Ishikawa (cell line): ENCODE measurements around the gene RIMS1.

Source experiments
- CEBPB ChIP-seq: IDR thresholded peaks from 2 replicates; pipeline ENCODE4 v1.6.1; 2012
- EP300 ChIP-seq: IDR thresholded peaks from 2 replicates; pipeline ENCODE4 v1.6.1; 2012; ENCODE audit warnings: borderline replicate concordance
- RAD21 ChIP-seq: IDR thresholded peaks from 2 replicates; pipeline ENCODE4 v1.6.1; 2012; ENCODE audit warnings: low read depth
- REST ChIP-seq: IDR thresholded peaks from 2 replicates; pipeline ENCODE4 v1.6.1; 2012; ENCODE audit warnings: low read depth, mild to moderate bottlenecking
- TAF1 ChIP-seq: IDR thresholded peaks from 2 replicates; pipeline ENCODE4 v1.6.1; 2012; ENCODE audit warnings: low read depth, mild to moderate bottlenecking
- YY1 ChIP-seq: IDR thresholded peaks from 2 replicates; pipeline ENCODE4 v1.6.1; 2012; ENCODE audit warnings: low read depth

DNA sequence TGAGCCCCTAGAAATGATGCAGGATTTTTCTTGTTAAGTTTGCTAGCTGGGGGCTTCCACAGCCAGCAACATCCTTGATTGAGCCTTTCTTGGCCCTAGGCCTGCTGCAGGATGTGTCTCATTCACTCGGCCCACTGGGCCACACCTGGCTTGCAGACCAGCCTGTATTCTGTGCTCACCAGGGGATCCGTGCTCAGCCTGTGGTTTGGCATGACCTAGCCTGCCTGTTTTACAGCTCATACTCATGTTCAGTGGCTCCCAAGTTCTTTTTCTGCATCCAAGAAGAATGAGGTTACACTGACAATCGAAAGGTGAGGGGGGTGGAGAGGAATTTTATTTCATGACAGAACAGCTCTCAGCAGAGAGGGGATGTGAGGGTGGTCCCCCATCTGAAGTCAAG lies 263.4 kb downstream of the RIMS1 start:
- TF ChIP-seq EP300 (no peak), YY1 (no peak), CEBPB (no peak), RAD21 (no peak), TAF1 (no peak), REST (no peak)
